ENCODE data around the gene PSEN2. TPM values are rescaled to one million over a fixed set of nuclear protein-coding genes. Genes with fewer than 3 reads are reported as not detected.

PSEN2 gene
- total RNA-seq, 6 donors from 2014 or later: 31.2 to 70.9 (median 37.6) TPM

GRCh38 chr1:226901421-226901820 lies 31.0 kb downstream of the PSEN2 start:
- WGBS, 2 donors: 80 to 81% methylated on average over 4 of the region's 4 CpGs
- peaks cover 0 to 44% (median 15%) of the 10 kb centered on the region in 4 donors for H3K36me3 ChIP-seq
- no peak overlapping the region for H3K4me3 ChIP-seq
- no peaks in the 10 kb centered on the region for H3K27me3 ChIP-seq
- H3K9me3 ChIP-seq: no peaks in the 10 kb centered on the region
- H3K27ac ChIP-seq: no peak overlapping the region
- no peaks in the 10 kb centered on the region for H3K4me1 ChIP-seq
- no peak for DNase-seq
- no peak for TF ChIP-seq EP300 (IDR thresholded peaks at IDR 0.05)
- TF ChIP-seq POLR2AphosphoS5 (IDR thresholded peaks at IDR 0.05): no peak
- no peak for TF ChIP-seq CTCF (IDR thresholded peaks at IDR 0.05)
- TF ChIP-seq POLR2A (IDR thresholded peaks at IDR 0.05): no peak
- ATAC-seq (ENCODE audit: low FRiP score in 2 of 2): no peak

GRCh38 chr1:226902601-226903000 lies 32.2 kb downstream of the PSEN2 start:
- H3K27me3 ChIP-seq: no peaks in the 10 kb centered on the region
- peaks cover 0 to 39% (median 12%) of the 10 kb centered on the region in 4 donors for H3K36me3 ChIP-seq
- no peaks in the 10 kb centered on the region for H3K9me3 ChIP-seq
- WGBS, 2 donors: 73 to 80% methylated on average over 4 of the region's 4 CpGs
- TF ChIP-seq EP300 (IDR thresholded peaks at IDR 0.05): no peak
- TF ChIP-seq POLR2AphosphoS5 (IDR thresholded peaks at IDR 0.05): no peak
- TF ChIP-seq CTCF (IDR thresholded peaks at IDR 0.05): no peak
- TF ChIP-seq POLR2A (IDR thresholded peaks at IDR 0.05): no peak
- no peak overlapping the region for H3K4me3 ChIP-seq
- H3K27ac ChIP-seq: no peak overlapping the region
- no peak for DNase-seq
- ATAC-seq (ENCODE audit: low FRiP score in 2 of 2): no peak
- H3K4me1 ChIP-seq: no peaks in the 10 kb centered on the region

GRCh38 chr1:226903819-226904716 lies 33.7 kb downstream of the PSEN2 start:
- no peak for ATAC-seq (ENCODE audit: low FRiP score in 2 of 2)
- no peak for DNase-seq
- Histone ChIP-seq H3K27ac (no peak overlapping the region), H3K4me1 (no peaks in the 10 kb centered on the region), H3K4me3 (no peak overlapping the region), H3K36me3 (peaks cover 0 to 39% (median 5%) of the 10 kb centered on the region in 4 donors), H3K9me3 (no peaks in the 10 kb centered on the region), H3K27me3 (no peaks in the 10 kb centered on the region)
- TF ChIP-seq EP300 (IDR thresholded peaks at IDR 0.05): no peak
- no peak for TF ChIP-seq POLR2A (IDR thresholded peaks at IDR 0.05)
- TF ChIP-seq POLR2AphosphoS5 (IDR thresholded peaks at IDR 0.05): no peak
- TF ChIP-seq CTCF (IDR thresholded peaks at IDR 0.05): no peak
- WGBS, 2 donors: 84 to 85% methylated on average over 12 of the region's 12 CpGs

- Histone ChIP-seq H3K27ac (no peak overlapping the region), H3K36me3 (peaks cover 0 to 39% (median 2%) of the 10 kb centered on the region in 4 donors)
- 80 to 85% methylated on average over 3 of the region's 3 CpGs for WGBS, 2 donors
These were observed 34.4 kb downstream of the PSEN2 start for GRCh38 chr1:226904772-226905171.

More at GRCh38 chr1:226904772-226905171, 34.4 kb downstream of the PSEN2 start:
- H3K27me3 ChIP-seq: no peaks in the 10 kb centered on the region
- ATAC-seq (ENCODE audit: low FRiP score in 2 of 2) (no peak), DNase-seq (no peak)
- H3K9me3 ChIP-seq: no peaks in the 10 kb centered on the region
- H3K4me1 ChIP-seq: no peaks in the 10 kb centered on the region
- H3K4me3 ChIP-seq: no peak overlapping the region
- no peak for TF ChIP-seq POLR2A (IDR thresholded peaks at IDR 0.05)
- no peak for TF ChIP-seq CTCF (IDR thresholded peaks at IDR 0.05)
- no peak for TF ChIP-seq POLR2AphosphoS5 (IDR thresholded peaks at IDR 0.05)
- TF ChIP-seq EP300 (IDR thresholded peaks at IDR 0.05): no peak

Data from upper lobe of left lung (tissue), 6 donors.